Measurements from ENCODE around the gene NUCKS1.

- no peak for TF ChIP-seq CTCF (IDR thresholded peaks at IDR 0.05; ENCODE audit: low read depth, low read length)
- TF ChIP-seq POLR2A (IDR thresholded peaks at IDR 0.05; ENCODE audit: extremely low read depth, insufficient read length), result no peak
- TF ChIP-seq, protein P1, sequence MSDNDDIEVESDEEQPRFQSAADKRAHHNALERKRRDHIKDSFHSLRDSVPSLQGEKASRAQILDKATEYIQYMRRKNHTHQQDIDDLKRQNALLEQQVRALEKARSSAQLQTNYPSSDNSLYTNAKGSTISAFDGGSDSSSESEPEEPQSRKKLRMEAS (IDR thresholded peaks at IDR 0.05; ENCODE audit: low read depth, low read length), result no peak
- TF ChIP-seq MYC (IDR thresholded peaks at IDR 0.05; ENCODE audit: low read depth, low read length), result no peak
These were observed 56.5 kb downstream of the NUCKS1 start for GRCh38 chr1:205693421-205693991.

All from NB4 (cell line).